SU-DHL-6 (cell line): ENCODE measurements around the gene MOSMO.

Experiments
- CTCF ChIP-seq: fragments of 200-600 bp; sonication (generic); IDR thresholded peaks from one replicate; pipeline ENCODE4 v1.5.1; 2017; ENCODE audit warnings: antibody characterized with exemption, mild to moderate bottlenecking, low read length, moderate library complexity; ENCODE audit not compliant: insufficient read depth, poor library complexity, severe bottlenecking
- EZH2phosphoT487 ChIP-seq: fragments of 200-600 bp; sonication (generic), shearing (Covaris generic); conservative IDR thresholded peaks from 2 replicates; pipeline ENCODE4 v1.6.1; 2018; ENCODE audit warnings: mild to moderate bottlenecking, antibody characterized with exemption, low read length, moderate library complexity, mixed read lengths

- TF ChIP-seq CTCF (no peak), EZH2phosphoT487 (no peak)
Measured at GRCh38 chr16:22001591-22001990, 6.3 kb upstream of the MOSMO start.
